Progenitor cell of endocrine pancreas (in vitro differentiated cells): ENCODE measurements around the gene STAU1. TPM values are rescaled to one million over a fixed set of nuclear protein-coding genes. Genes with fewer than 3 reads are reported as not detected.
"Not testable (repeated sequence)": the region's sequence is repeated elsewhere in the genome, so short reads cannot be mapped to it uniquely, and the experiment has no call there.

ENCODE experiments used
- DNase-seq: peaks from one replicate; pipeline ENCODE4 v3.0.0; 2021; ENCODE audit warnings: low spot score; ENCODE audit not compliant: unreplicated experiment
- H3K27ac Mint-ChIP-seq: 2 replicates; pipeline ENCODE4 v1.8.0; 2021; ENCODE audit warnings: mild to moderate bottlenecking, moderate library complexity, mixed read lengths
- H3K27me3 Mint-ChIP-seq: 2 replicates; pipeline ENCODE4 v1.8.0; 2021; ENCODE audit warnings: mixed read lengths
- H3K36me3 Mint-ChIP-seq: 2 replicates; pipeline ENCODE4 v1.8.0; 2022; ENCODE audit warnings: mixed read lengths; ENCODE audit not compliant: insufficient read depth
- H3K4me1 Mint-ChIP-seq: 2 replicates; pipeline ENCODE4 v1.8.0; 2021; ENCODE audit warnings: low read depth, mixed read lengths
- H3K4me3 Mint-ChIP-seq: 2 replicates; pipeline ENCODE4 v1.8.0; 2021; ENCODE audit warnings: low read depth, mild to moderate bottlenecking, moderate library complexity, mixed read lengths
- H3K9me3 Mint-ChIP-seq: 2 replicates; pipeline ENCODE4 v1.8.0; 2021; ENCODE audit warnings: low read depth, mixed read lengths
- total RNA-seq: library from RNA; stranded (reverse); gene quantifications from 2 replicates; pipeline ENCODE4 v1.2.1, GENCODE V29; 2021
- TF ChIP-seq, protein P1 (sequence below): fragments of 200-600 bp; sonication (generic); IDR thresholded peaks from one replicate; pipeline ENCODE4 v1.5.0; 2021; ENCODE audit warnings: antibody characterized with exemption, mild to moderate bottlenecking; ENCODE audit not compliant: unreplicated experiment

Gene STAU1
- total RNA-seq, 1 donor from 2014 or later, result 93.9 TPM

DNA sequence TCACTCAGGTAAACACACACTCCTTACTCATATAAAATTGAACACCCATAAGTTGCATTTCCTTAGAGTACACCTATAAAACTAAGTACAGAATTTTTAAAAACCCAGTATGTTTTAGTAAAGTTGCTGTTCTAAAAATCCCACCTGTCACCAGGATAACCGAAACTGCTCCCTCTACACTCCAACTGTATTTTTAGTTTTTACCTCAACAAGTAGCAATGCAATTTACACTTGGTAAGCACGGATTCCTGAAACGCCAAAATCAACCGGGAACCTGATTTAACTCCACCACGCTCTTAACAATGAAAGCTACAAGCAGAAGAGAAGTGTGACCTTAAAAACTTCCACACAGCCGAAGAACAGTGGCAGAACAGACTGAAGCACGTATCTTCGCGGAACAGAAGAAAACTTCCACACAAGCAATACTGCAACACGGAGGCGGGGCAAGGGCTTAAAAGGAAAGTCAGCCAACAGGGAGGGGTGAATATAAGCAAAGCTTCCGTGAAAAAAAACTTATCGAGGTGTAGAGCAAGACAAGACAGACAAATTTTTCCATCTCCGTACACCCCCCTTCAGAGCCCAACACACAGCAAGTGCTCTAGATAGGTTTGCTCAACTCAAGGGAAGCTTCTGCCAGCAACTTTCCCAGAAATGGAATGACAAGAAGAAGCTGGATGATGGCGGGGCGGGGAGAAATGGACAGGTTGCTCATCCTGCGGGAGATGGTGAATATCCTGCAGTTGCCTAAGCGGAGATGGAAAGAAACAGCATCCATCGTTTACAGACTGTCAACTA is 1.4 kb downstream of the STAU1 start:
- TF ChIP-seq, protein P1, sequence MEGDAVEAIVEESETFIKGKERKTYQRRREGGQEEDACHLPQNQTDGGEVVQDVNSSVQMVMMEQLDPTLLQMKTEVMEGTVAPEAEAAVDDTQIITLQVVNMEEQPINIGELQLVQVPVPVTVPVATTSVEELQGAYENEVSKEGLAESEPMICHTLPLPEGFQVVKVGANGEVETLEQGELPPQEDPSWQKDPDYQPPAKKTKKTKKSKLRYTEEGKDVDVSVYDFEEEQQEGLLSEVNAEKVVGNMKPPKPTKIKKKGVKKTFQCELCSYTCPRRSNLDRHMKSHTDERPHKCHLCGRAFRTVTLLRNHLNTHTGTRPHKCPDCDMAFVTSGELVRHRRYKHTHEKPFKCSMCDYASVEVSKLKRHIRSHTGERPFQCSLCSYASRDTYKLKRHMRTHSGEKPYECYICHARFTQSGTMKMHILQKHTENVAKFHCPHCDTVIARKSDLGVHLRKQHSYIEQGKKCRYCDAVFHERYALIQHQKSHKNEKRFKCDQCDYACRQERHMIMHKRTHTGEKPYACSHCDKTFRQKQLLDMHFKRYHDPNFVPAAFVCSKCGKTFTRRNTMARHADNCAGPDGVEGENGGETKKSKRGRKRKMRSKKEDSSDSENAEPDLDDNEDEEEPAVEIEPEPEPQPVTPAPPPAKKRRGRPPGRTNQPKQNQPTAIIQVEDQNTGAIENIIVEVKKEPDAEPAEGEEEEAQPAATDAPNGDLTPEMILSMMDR, result no peak
- no peaks in the 10 kb centered on the region for H3K9me3 Mint-ChIP-seq
- H3K27ac Mint-ChIP-seq, result peak overlapping the region; percentile 90
- H3K4me1 Mint-ChIP-seq, result peaks cover 34% of the 10 kb centered on the region
- peak overlapping the region; percentile 94 for H3K4me3 Mint-ChIP-seq
- DNase-seq, result no peak
- peaks cover 3% of the 10 kb centered on the region for H3K36me3 Mint-ChIP-seq
- H3K27me3 Mint-ChIP-seq, result no peaks in the 10 kb centered on the region

DNA sequence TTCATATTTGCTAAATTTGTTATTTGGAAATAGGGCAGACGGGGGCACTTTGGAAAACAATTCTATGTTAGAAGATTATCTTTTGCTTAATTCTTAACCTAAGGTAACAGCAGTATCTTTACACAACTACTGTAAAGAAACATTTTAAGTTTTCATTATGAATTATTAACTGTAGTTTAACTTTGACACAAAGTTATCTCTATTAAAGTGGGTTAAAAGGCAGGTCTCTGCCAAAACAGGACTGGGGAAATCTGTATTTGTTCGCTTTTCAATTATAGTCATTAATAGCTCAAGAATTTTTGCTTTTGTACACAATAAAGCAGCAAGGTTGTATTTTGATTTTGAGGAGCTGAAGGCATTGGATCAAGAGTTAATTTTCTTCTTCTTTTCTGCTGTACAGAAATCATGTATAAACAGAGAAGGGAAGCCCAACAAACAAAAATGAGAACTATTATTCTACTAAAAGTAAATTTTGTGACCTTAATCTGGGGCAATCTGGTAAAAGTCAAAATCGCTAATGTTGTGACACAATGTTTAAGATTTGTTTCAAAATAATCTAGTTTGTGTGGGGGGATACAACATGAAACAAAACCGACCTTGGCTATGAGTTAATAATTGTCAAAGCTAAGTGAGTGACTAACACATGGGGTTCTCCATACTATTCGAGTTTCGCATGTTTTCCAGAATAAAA is 2.9 kb downstream of the STAU1 start:
- Mint-ChIP-seq H3K4me1 (peaks cover 42% of the 10 kb centered on the region), H3K27me3 (no peaks in the 10 kb centered on the region), H3K9me3 (no peaks in the 10 kb centered on the region), H3K36me3 (peaks cover 3% of the 10 kb centered on the region), H3K27ac (peak overlapping the region; percentile 74), H3K4me3 (peak overlapping the region; percentile 40)
- no peak for DNase-seq
- TF ChIP-seq, protein P1, result no peak

DNA sequence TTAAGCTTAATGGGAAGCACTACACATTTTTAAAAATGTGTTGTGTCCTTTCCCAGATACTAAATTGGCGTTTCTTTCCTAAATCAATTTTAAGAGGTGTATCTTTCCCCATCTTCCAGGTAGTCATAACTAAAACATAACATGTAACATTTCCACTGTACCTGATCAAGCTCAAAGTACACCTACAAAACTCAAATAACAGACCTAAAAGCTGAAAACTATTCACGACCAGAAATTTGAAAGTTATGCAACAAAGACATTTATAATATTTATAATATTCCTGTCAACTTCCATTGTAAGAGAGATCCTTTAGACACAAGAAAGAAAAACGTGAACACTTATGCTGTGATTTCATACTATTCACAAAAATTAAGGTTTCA is 3.5 kb downstream of the STAU1 start:
- no peak overlapping the region for H3K4me3 Mint-ChIP-seq
- no peaks in the 10 kb centered on the region for H3K27me3 Mint-ChIP-seq
- H3K27ac Mint-ChIP-seq, result no peak overlapping the region
- no peaks in the 10 kb centered on the region for H3K9me3 Mint-ChIP-seq
- peaks cover 3% of the 10 kb centered on the region for H3K36me3 Mint-ChIP-seq
- no peak for DNase-seq
- peaks cover 45% of the 10 kb centered on the region for H3K4me1 Mint-ChIP-seq
- TF ChIP-seq, protein P1, result no peak

DNA sequence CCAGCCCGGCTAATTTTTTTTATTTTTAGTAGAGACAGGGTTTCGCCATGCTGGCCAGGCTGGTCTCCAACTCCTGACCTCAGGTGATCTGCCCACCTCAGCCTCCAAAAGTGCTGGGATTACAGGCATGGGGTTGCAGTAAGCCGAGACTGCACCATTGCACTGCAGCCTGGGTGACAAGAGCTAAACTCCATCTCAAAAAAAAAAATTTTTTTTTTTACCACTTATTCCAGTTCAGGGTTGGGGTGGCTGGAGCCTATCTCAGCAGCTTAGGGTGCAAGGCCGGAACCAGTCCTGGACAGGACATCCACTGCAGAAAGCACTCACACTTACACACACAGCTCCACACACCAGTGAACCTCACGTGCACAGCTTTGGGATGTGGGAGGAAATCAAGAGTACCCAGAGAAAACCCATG is 4.0 kb downstream of the STAU1 start:
- not testable (repeated sequence) for DNase-seq, H3K4me3 Mint-ChIP-seq
- H3K27ac Mint-ChIP-seq, result peak overlapping the region; percentile 52

DNA sequence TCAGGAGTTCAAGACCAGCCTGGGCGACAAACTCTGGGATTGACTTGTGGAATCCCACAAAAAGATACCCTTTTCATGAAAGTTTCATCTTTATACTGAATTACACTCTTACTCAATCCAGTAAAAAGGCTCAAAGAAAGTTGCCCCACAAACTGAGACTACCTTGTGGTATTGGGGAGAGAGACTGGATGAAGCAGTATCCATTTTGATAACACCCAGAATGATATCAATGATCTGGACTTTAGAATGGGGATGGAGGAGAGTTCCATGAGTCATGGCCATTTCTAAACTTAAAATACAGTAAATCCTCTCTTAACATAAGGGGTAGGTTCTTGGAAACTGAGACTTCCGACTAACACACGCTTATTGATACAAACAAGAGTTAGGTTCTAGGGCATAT is 4.7 kb downstream of the STAU1 start:
- no peak for DNase-seq
- Mint-ChIP-seq H3K27me3 (no peaks in the 10 kb centered on the region), H3K4me3 (no peak overlapping the region), H3K36me3 (peaks cover 3% of the 10 kb centered on the region), H3K27ac (no peak overlapping the region), H3K4me1 (peaks cover 49% of the 10 kb centered on the region), H3K9me3 (no peaks in the 10 kb centered on the region)
- TF ChIP-seq, protein P1, result no peak

More for the DNA sequence above, 4.0 kb downstream of the STAU1 start:
- not testable (repeated sequence) for H3K36me3 Mint-ChIP-seq, H3K9me3 Mint-ChIP-seq, H3K27me3 Mint-ChIP-seq
- H3K4me1 Mint-ChIP-seq, result peaks cover 49% of the 10 kb centered on the region
